Bone marrow (tissue), 2 donors: ENCODE measurements around the gene CMIP.

Experiments
- DNase-seq, 2 donors: peaks; one replicate each; lab custom pipeline; 2025; lab: John Stamatoyannopoulos, UW

Gene CMIP

DNA sequence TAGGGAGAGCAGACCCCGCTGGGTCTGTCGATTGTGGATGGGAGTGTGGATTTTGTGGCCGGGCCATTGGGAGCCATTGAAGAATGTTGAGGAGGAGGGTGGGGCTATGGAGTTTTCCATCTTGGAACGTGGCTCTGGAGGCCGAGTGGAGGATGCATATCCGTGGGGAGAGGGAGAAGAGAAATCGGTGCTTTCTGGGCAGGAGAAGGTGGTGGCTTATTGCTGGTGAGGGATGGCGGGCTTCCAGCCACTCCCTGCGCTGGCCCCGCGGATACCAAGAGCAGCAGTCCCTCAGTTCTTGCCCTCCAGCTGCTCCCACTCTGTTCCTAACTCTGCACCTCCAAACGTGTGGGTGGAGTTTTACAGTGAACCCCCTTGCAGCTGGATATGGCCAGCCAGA, 162.4 kb downstream of the CMIP start:
- DNase-seq = no peak

- DNase-seq = no peak
Observed at GRCh38 chr16:81607805-81608522, 163.4 kb downstream of the CMIP start.

DNA sequence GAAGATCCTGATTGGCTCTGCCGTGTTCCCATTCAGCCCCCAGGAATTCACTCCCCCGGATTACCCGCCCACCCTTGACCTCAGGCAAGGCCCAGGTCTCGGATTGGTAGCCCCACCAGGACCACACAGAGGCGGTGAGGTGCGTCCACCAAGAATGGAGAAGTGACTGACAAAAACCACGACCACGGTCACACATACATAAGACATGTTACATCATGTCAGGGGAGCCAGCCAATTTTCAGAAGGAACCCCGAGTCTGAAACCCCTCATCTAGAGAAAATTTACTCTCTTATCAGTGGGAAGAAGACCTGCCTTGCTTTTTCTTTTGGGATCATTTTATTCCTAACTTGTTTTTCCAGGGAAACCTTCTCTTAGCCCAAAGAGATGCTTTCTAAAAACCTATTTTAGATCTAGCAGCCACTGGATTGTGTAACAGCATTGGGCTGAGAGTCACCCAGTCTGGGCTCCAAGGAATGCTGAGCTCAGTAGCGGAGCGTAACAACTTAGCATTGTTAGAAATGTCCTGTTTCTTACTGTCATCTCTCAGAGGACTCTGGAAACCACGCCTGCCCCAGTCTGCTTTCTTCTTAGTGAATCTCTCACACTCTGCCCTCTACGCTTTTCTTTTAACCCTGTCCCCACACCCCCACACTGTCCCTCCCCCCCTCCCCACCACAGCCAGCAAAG, 164.1 kb downstream of the CMIP start:
- no peak for DNase-seq

- no peak for DNase-seq
Observed at GRCh38 chr16:81609323-81609892, 164.8 kb downstream of the CMIP start.

- no peak for DNase-seq
Observed at GRCh38 chr16:81610144-81610842, 165.7 kb downstream of the CMIP start.

GRCh38 chr16:81610936-81611335, 166.3 kb downstream of the CMIP start:
- DNase-seq = no peak

GRCh38 chr16:81611721-81612120, 167.1 kb downstream of the CMIP start:
- no peak for DNase-seq

- no peak for DNase-seq
Observed at GRCh38 chr16:81612351-81613163, 167.9 kb downstream of the CMIP start.

GRCh38 chr16:81614171-81614570, 169.6 kb downstream of the CMIP start:
- DNase-seq = no peak

GRCh38 chr16:81614654-81615359, 170.2 kb downstream of the CMIP start:
- DNase-seq = no peak

GRCh38 chr16:81615411-81615810, 170.8 kb downstream of the CMIP start:
- no peak for DNase-seq

- no peak for DNase-seq
Observed at GRCh38 chr16:81615833-81616232, 171.2 kb downstream of the CMIP start.

DNA sequence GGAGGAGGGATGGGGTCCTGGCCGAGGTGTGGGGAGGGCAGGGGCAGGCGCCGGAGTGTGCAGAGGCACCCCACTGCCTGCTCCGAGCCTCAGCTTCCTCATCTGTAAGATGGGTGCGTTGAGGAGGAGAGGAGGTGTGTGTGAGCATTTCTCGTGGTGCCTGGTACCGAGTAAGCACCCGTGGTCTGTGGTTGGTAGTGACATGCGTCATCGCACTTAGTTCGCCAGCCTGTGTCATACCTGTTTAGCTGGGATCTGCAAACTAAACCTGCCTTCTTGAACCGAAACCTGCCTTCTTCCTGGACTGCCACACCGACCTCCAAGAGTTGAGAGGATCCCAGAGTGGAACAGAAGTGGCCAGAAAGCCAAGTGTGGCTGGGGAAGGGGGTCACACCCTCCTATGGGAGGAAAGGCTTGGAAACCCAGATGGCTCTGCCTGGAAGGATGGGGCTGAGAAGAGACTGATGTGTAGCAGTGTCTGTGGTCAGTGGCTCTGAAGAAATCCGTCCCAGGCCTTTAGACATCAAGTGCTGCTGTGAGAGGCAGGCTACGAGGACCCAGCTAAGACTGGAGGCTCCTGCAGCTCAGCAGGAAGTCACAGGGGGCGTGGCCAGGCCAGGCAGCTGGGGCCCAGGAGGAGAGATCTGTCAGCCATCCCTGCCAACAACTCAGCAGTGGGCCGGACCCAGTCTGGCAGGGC, 171.9 kb downstream of the CMIP start:
- DNase-seq = peak in 1 of 2 donors; percentile 28

- no peak for DNase-seq
Observed at GRCh38 chr16:81617021-81617346, 172.4 kb downstream of the CMIP start.

DNA sequence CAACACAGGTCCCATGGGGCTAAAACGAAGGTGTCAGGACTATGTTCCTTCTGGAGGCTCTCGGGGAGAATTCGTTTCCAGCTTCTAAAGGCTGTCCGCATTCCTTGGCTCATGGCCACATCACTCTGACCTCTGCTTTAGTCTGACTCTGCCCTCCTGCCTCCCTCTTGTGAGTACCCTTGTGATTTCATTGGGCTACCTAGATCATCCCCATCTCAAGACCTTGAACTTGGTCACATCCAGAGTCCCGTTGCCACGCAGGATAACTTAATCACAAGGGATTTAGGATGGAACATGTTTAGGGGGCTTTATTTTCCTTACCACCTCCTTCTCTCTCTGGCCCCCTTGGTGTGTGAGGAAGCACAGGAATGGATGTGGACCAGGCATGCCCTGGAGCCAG, 173.6 kb downstream of the CMIP start:
- no peak for DNase-seq

GRCh38 chr16:81618661-81619060, 174.1 kb downstream of the CMIP start:
- no peak for DNase-seq

DNA sequence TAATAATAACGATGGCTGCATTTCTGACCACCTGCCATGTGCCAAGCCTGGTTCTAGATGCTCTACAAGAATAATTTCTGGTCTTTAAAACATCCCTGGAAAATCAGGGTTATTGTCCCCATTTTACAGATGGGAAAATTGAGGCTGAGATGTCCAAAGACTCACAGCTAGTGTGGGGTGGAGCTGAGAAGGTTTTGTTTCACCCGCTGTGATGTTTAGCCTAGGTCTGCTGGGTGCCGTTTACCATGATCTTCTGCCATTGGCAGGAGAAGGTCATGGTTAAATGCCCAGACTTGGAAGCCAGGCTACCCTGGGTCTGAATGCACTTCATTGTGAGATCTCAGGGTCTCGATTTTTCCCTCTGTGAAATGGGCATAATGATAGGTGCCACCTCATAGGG, 175.4 kb downstream of the CMIP start:
- no peak for DNase-seq

GRCh38 chr16:81620796-81621195, 176.2 kb downstream of the CMIP start:
- DNase-seq = no peak

- DNase-seq = no peak
Observed at GRCh38 chr16:81621496-81621895, 176.9 kb downstream of the CMIP start.

DNA sequence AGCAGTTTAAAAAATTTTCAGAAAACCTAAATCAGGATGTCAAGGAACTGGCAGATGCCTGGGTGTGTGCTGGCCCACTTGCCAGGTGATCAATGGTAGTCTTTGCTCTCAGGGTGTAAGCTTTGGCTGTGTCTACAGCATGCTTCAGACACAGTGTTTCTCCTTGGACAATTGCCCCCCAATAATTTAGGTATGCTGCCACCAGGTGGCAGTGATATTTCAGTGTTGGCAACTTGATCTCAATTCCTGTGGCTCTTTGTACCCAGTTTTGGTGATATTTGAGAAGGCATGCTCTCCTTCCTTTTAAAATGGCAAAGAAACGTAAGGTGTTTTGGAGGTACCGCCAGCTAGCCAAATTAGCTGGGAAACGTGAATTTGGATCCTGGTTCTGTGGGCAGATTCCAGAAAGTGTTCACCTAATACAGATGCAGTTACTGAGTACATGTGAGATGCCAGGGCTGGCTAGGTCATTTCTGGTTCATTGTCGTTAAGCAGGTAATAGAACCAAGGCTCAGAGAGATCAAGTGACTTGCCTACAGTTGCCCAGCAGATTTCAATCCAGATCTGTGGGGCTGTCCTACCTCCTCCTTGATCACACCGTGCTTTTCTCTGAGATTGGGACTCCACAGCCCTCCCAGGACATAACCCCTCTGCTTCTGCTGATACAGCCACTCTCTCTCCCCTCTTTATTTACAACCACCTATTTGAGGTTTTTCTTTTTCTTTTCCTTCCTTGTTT, 178.9 kb downstream of the CMIP start:
- DNase-seq = peak; percentile 13 to 61
